Measurements from ENCODE around the gene CDCA3. TPM values are rescaled to one million over a fixed set of nuclear protein-coding genes. Genes with fewer than 3 reads are reported as not detected.

Gene CDCA3
- total and polyA plus RNA-seq, 4 experiments from 2014 or later = 0.09 to 2.0 (median 0.83) TPM

GRCh38 chr12:6842075-6842474 lies 9.0 kb downstream of the CDCA3 start:
- DNase-seq = no peak
- no peaks in the 10 kb centered on the region for H3K36me3 ChIP-seq (ENCODE audit: insufficient read depth, low read length)
- H3K4me3 ChIP-seq (ENCODE audit: low read length in 2 of 2) = no peak overlapping the region
- no peak overlapping the region for H3K27ac Mint-ChIP-seq
- H3K27me3 ChIP-seq (ENCODE audit: insufficient read depth, low read length) = no peaks in the 10 kb centered on the region
- no peaks in the 10 kb centered on the region for H3K9me3 Mint-ChIP-seq
- intact Hi-C loops (cut with micrococcal nuclease) = no loop called here
- no peaks in the 10 kb centered on the region for H3K9me3 ChIP-seq (ENCODE audit: control insufficient read depth in 1 of 2, low read length in 2 of 2)
- no peaks in the 10 kb centered on the region for H3K4me1 ChIP-seq (ENCODE audit: insufficient read depth, low read length)
- no peaks in the 10 kb centered on the region for H3K36me3 Mint-ChIP-seq
- no peaks in the 10 kb centered on the region for H3K27me3 Mint-ChIP-seq
- H3K4me3 Mint-ChIP-seq = no peak overlapping the region
- POLR2A ChIA-PET (ENCODE audit: partially characterized antibody) = interaction anchor here (1.5 kb wide), 1 partner anchor 9 kb away, joined by 4 read pairs; the partner anchor contains the start of gene CDCA3
- H3K27ac ChIP-seq (ENCODE audit: low read depth, low read length) = no peak overlapping the region
- no peaks in the 10 kb centered on the region for H3K4me1 Mint-ChIP-seq
- CTCF ChIA-PET (ENCODE audit: partially characterized antibody) = interaction anchor here (0.7 to 4.4 kb wide), 6 partner anchors 8 to 267 kb away, joined by 3 to 12 read pairs (median 4); partner anchors contain the start of genes C1RL and USP5

- intact Hi-C loops (cut with micrococcal nuclease) = no loop called here
- Mint-ChIP-seq H3K9me3 (no peaks in the 10 kb centered on the region), H3K4me3 (no peak within 1 kb of the TSS), H3K4me1 (no peaks in the 10 kb centered on the region), H3K27ac (no peak within 1 kb of the TSS), H3K27me3 (no peaks in the 10 kb centered on the region), H3K36me3 (no peaks in the 10 kb centered on the region)
- Histone ChIP-seq H3K36me3 (ENCODE audit: insufficient read depth, low read length) (no peaks in the 10 kb centered on the region), H3K9me3 (ENCODE audit: control insufficient read depth in 1 of 2, low read length in 2 of 2) (no peaks in the 10 kb centered on the region), H3K4me1 (ENCODE audit: insufficient read depth, low read length) (peaks cover 3% of the 10 kb centered on the region), H3K27ac (ENCODE audit: low read depth, low read length) (no peak within 1 kb of the TSS), H3K27me3 (ENCODE audit: insufficient read depth, low read length) (no peaks in the 10 kb centered on the region), H3K4me3 (ENCODE audit: low read length in 2 of 2) (no peak within 1 kb of the TSS)
- ChIA-PET POLR2A (ENCODE audit: partially characterized antibody) (interaction anchor here (1.5 to 2.4 kb wide), 2 partner anchors 10 to 12 kb away, joined by 4 to 10 read pairs; partner anchors contain the start of genes CDCA3 and P3H3), CTCF (ENCODE audit: partially characterized antibody) (interaction anchor here (2.9 to 4.4 kb wide), 2 partner anchors 16 to 88 kb away, joined by 11 to 12 read pairs; partner anchors contain the start of gene MLF2)
- peak in 1 of 5 donors; percentile 10 for DNase-seq
These were observed 10.1 kb downstream of the CDCA3 start, which contains the start of gene GNB3 for GRCh38 chr12:6840761-6841515. GNB3 (plus strand) TSS chr12:6840925; CDS start chr12:6841288, 363 bp downstream.

GRCh38 chr12:6840330-6840729 lies 10.8 kb downstream of the CDCA3 start:
- H3K27me3 ChIP-seq (ENCODE audit: insufficient read depth, low read length) = no peaks in the 10 kb centered on the region
- Mint-ChIP-seq H3K9me3 (no peaks in the 10 kb centered on the region), H3K4me3 (no peak overlapping the region), H3K27me3 (no peaks in the 10 kb centered on the region), H3K27ac (no peak overlapping the region), H3K4me1 (peaks cover 0 to 4% (median 2%) of the 10 kb centered on the region in 4 donors), H3K36me3 (no peaks in the 10 kb centered on the region)
- CTCF ChIA-PET (ENCODE audit: partially characterized antibody) = interaction anchor here (1.5 to 4.4 kb wide), 3 partner anchors 15 to 88 kb away, joined by 3 to 12 read pairs (median 11); partner anchors contain the start of gene MLF2
- no peaks in the 10 kb centered on the region for H3K36me3 ChIP-seq (ENCODE audit: insufficient read depth, low read length)
- peak in 1 of 5 donors; percentile 9 for DNase-seq
- POLR2A ChIA-PET (ENCODE audit: partially characterized antibody) = interaction anchor here (1.4 to 2.4 kb wide), 2 partner anchors 11 to 27 kb away, joined by 3 to 10 read pairs; partner anchors contain the start of genes P3H3 and TPI1
- no peak overlapping the region for H3K27ac ChIP-seq (ENCODE audit: low read depth, low read length)
- peaks cover 7% of the 10 kb centered on the region for H3K4me1 ChIP-seq (ENCODE audit: insufficient read depth, low read length)
- no peaks in the 10 kb centered on the region for H3K9me3 ChIP-seq (ENCODE audit: control insufficient read depth in 1 of 2, low read length in 2 of 2)
- intact Hi-C loops (cut with micrococcal nuclease) = no loop called here
- H3K4me3 ChIP-seq (ENCODE audit: low read length in 2 of 2) = no peak overlapping the region

GRCh38 chr12:6839482-6840201 lies 11.4 kb downstream of the CDCA3 start:
- intact Hi-C loops (cut with micrococcal nuclease) = no loop called here
- Mint-ChIP-seq H3K27ac (no peak overlapping the region), H3K36me3 (no peaks in the 10 kb centered on the region), H3K9me3 (no peaks in the 10 kb centered on the region), H3K4me3 (no peak overlapping the region), H3K27me3 (no peaks in the 10 kb centered on the region), H3K4me1 (peaks cover 0 to 5% (median 2%) of the 10 kb centered on the region in 4 donors)
- CTCF ChIA-PET (ENCODE audit: partially characterized antibody) = interaction anchor here (0.8 to 4.4 kb wide), 7 partner anchors 10 to 243 kb away, joined by 3 to 12 read pairs (median 6); partner anchors contain the start of genes CDCA3 and MLF2
- peaks cover 7% of the 10 kb centered on the region for H3K4me1 ChIP-seq (ENCODE audit: insufficient read depth, low read length)
- no peaks in the 10 kb centered on the region for H3K36me3 ChIP-seq (ENCODE audit: insufficient read depth, low read length)
- POLR2A ChIA-PET (ENCODE audit: partially characterized antibody) = interaction anchor here (0.6 to 2.4 kb wide), 3 partner anchors 11 to 28 kb away, joined by 3 to 10 read pairs (median 3); partner anchors contain the start of genes P3H3 and TPI1
- H3K27me3 ChIP-seq (ENCODE audit: insufficient read depth, low read length) = no peaks in the 10 kb centered on the region
- no peaks in the 10 kb centered on the region for H3K9me3 ChIP-seq (ENCODE audit: control insufficient read depth in 1 of 2, low read length in 2 of 2)
- no peak overlapping the region for H3K27ac ChIP-seq (ENCODE audit: low read depth, low read length)
- peak in 1 of 5 donors; percentile 9 for DNase-seq
- H3K4me3 ChIP-seq (ENCODE audit: low read length in 2 of 2) = no peak overlapping the region

GRCh38 chr12:6838854-6839253 lies 12.2 kb downstream of the CDCA3 start:
- Mint-ChIP-seq H3K27me3 (peaks cover 0 to 1% of the 10 kb centered on the region in 2 donors), H3K9me3 (no peaks in the 10 kb centered on the region), H3K27ac (no peak overlapping the region), H3K4me1 (peaks cover 0 to 5% (median 2%) of the 10 kb centered on the region in 4 donors), H3K36me3 (no peaks in the 10 kb centered on the region), H3K4me3 (no peak overlapping the region)
- Histone ChIP-seq H3K9me3 (ENCODE audit: control insufficient read depth in 1 of 2, low read length in 2 of 2) (no peaks in the 10 kb centered on the region), H3K4me1 (ENCODE audit: insufficient read depth, low read length) (peaks cover 7% of the 10 kb centered on the region), H3K36me3 (ENCODE audit: insufficient read depth, low read length) (no peaks in the 10 kb centered on the region), H3K27me3 (ENCODE audit: insufficient read depth, low read length) (no peaks in the 10 kb centered on the region), H3K27ac (ENCODE audit: low read depth, low read length) (no peak overlapping the region), H3K4me3 (ENCODE audit: low read length in 2 of 2) (no peak overlapping the region)
- ChIA-PET POLR2A (ENCODE audit: partially characterized antibody) (interaction anchor here (1.4 to 2.4 kb wide), 2 partner anchors 10 to 28 kb away, joined by 3 to 10 read pairs; partner anchors contain the start of genes P3H3 and TPI1), CTCF (ENCODE audit: partially characterized antibody) (interaction anchor here (0.8 to 2.9 kb wide), 6 partner anchors 9 to 243 kb away, joined by 3 to 11 read pairs (median 4); partner anchors contain the start of genes CDCA3 and MLF2)
- intact Hi-C loops (cut with micrococcal nuclease) = no loop called here
- peak in 1 of 5 donors; percentile 31 for DNase-seq

GRCh38 chr12:6837370-6838060 lies 13.6 kb downstream of the CDCA3 start:
- no peak overlapping the region for H3K27ac Mint-ChIP-seq

More at GRCh38 chr12:6837370-6838060, 13.6 kb downstream of the CDCA3 start:
- H3K27ac ChIP-seq (ENCODE audit: low read depth, low read length) = no peak overlapping the region
- Mint-ChIP-seq H3K36me3 (no peaks in the 10 kb centered on the region), H3K9me3 (no peaks in the 10 kb centered on the region), H3K27me3 (peaks cover 0 to 1% of the 10 kb centered on the region in 2 donors), H3K4me1 (peaks cover 0 to 5% (median 2%) of the 10 kb centered on the region in 4 donors), H3K4me3 (no peak overlapping the region)
- H3K4me3 ChIP-seq (ENCODE audit: low read length in 2 of 2) = no peak overlapping the region
- no peaks in the 10 kb centered on the region for H3K9me3 ChIP-seq (ENCODE audit: control insufficient read depth in 1 of 2, low read length in 2 of 2)
- intact Hi-C loops (cut with micrococcal nuclease) = no loop called here
- DNase-seq = peak in 1 of 5 donors; percentile 34
- no peaks in the 10 kb centered on the region for H3K36me3 ChIP-seq (ENCODE audit: insufficient read depth, low read length)
- peaks cover 7% of the 10 kb centered on the region for H3K4me1 ChIP-seq (ENCODE audit: insufficient read depth, low read length)
- POLR2A ChIA-PET (ENCODE audit: partially characterized antibody) = interaction anchor here (1.7 to 2.0 kb wide), 2 partner anchors 14 to 53 kb away, joined by 3 to 9 read pairs; partner anchors contain the start of genes CDCA3 and USP5
- CTCF ChIA-PET (ENCODE audit: partially characterized antibody) = interaction anchor here (0.9 to 18.9 kb wide), 6 partner anchors 9 to 222 kb away, joined by 4 to 303 read pairs (median 46); partner anchors contain the start of genes CD4, CDCA3, GPR162 and LAG3
- H3K27me3 ChIP-seq (ENCODE audit: insufficient read depth, low read length) = no peaks in the 10 kb centered on the region

All from CD4-positive, alpha-beta memory T cell (primary cell).